ENCODE measurements around the gene CHPF2. TPM values are rescaled to one million over a fixed set of nuclear protein-coding genes. Genes with fewer than 3 reads are reported as not detected.
A peak's percentile ranks its signal among the peaks of the same experiment; 100 is the strongest.

CHPF2 gene
- total RNA-seq, 3 donors from 2014 or later: 38.3 to 52.2 (median 41.5) TPM

DNA sequence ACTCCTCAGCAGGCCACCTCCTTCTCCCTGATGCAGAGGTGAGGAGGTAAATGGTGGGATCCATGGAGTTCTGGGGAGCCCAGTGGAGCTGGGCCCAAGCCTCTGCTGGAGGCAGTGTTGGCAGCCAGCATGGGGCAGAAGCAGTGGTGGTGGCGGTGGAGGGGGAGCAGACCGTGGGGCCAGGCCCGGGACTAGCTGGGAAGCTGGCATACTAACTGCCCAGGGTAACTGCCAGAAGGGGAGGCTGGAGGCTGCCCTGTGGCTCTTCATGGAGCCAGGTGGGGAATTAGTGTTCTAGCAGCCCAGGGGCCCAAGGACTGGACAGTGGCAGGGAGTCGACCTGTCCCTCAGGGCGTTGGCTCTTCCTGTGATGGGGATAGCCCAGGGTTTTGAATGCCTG is 32.3 kb downstream of the CHPF2 start:
- ATAC-seq: no peak
- H3K9me3 ChIP-seq: no peaks in the 10 kb centered on the region
- H3K36me3 ChIP-seq (ENCODE audit: low read depth): no peaks in the 10 kb centered on the region
- DNase-seq: no peak
- TF ChIP-seq CTCF (IDR thresholded peaks at IDR 0.05): no peak
- H3K4me3 ChIP-seq: no peak overlapping the region
- H3K4me1 ChIP-seq (ENCODE audit: low read depth): no peaks in the 10 kb centered on the region
- intact Hi-C loops (cut with DNase I, micrococcal nuclease): no loop called here

GRCh38 chr7:151265351-151265931 is 33.2 kb downstream of the CHPF2 start:
- Histone ChIP-seq H3K36me3 (ENCODE audit: low read depth) (no peaks in the 10 kb centered on the region), H3K4me3 (no peak overlapping the region), H3K4me1 (ENCODE audit: low read depth) (no peaks in the 10 kb centered on the region), H3K9me3 (no peaks in the 10 kb centered on the region)
- TF ChIP-seq CTCF (IDR thresholded peaks at IDR 0.05): no peak
- intact Hi-C loops (cut with DNase I, micrococcal nuclease): no loop called here
- no peak for ATAC-seq
- no peak for DNase-seq

DNA sequence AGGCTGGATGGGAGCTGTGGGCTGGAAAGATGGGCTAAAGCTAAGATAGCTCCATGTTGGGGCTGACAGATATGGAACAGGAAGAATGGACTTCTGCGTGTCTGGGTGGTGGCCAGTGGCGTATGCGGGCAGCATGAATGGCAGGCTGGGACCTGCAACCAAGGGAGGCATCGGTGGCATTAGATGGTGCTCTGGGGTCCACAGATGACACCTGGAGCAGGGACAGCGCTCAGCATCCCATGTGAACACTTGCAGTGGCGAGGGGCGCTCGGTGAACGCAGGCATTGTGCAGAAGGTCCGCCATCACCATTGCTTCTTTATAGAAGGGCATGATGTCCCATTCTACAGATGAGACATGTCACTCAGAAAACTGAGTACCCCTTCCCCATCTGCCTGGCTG is 37.2 kb downstream of the CHPF2 start:
- no peak for TF ChIP-seq CTCF (IDR thresholded peaks at IDR 0.05)
- Histone ChIP-seq H3K36me3 (ENCODE audit: low read depth) (no peaks in the 10 kb centered on the region), H3K4me3 (no peak overlapping the region), H3K9me3 (no peaks in the 10 kb centered on the region), H3K4me1 (ENCODE audit: low read depth) (no peaks in the 10 kb centered on the region)
- intact Hi-C loops (cut with DNase I, micrococcal nuclease): no loop called here
- DNase-seq (no peak), ATAC-seq (no peak)

GRCh38 chr7:151271699-151272355 is 39.5 kb downstream of the CHPF2 start:
- intact Hi-C loops (cut with DNase I, micrococcal nuclease): no loop called here
- no peaks in the 10 kb centered on the region for H3K36me3 ChIP-seq (ENCODE audit: low read depth)
- no peaks in the 10 kb centered on the region for H3K4me1 ChIP-seq (ENCODE audit: low read depth)
- ATAC-seq (peak; percentile 67), DNase-seq (peak in 1 of 3 donors; percentile 51)
- no peak for TF ChIP-seq CTCF (IDR thresholded peaks at IDR 0.05)
- no peaks in the 10 kb centered on the region for H3K9me3 ChIP-seq
- H3K4me3 ChIP-seq: no peak overlapping the region

DNA sequence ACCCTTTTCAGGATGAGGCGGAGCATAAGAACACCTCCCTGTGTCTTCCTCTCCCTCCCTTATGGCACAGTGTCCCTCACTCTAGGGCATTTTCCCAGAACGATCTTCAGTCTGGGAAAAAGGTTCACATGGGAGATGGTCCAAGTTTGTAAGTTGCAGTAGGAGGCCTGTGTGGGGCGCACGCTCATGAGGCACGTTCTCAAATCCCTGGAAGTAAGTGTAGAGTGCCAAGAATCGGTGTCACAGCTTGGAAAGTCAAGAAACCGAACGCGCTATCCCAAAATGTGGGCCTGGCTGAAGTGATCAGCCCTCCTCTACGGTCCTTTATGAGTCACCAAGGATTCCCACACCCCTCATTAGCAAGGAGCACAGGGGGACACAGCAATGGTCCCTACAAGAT is 40.1 kb downstream of the CHPF2 start:
- DNase-seq: no peak
- Histone ChIP-seq H3K4me3 (no peak overlapping the region), H3K9me3 (no peaks in the 10 kb centered on the region), H3K36me3 (ENCODE audit: low read depth) (no peaks in the 10 kb centered on the region), H3K4me1 (ENCODE audit: low read depth) (no peaks in the 10 kb centered on the region)
- no peak for TF ChIP-seq CTCF (IDR thresholded peaks at IDR 0.05)
- no peak for ATAC-seq
- intact Hi-C loops (cut with DNase I, micrococcal nuclease): no loop called here

Data from mucosa of descending colon (tissue), 3 donors.